H1 (cell line): ENCODE results near the gene RHOB. TPM values are rescaled to one million over a fixed set of nuclear protein-coding genes. Genes with fewer than 3 reads are reported as not detected.

Experiments
- CTCF ChIA-PET: fragments of 300-600 bp; sonication (Branson Sonifier 250); formaldehyde crosslinking; loops from one replicate; lab custom pipeline; 2021; ENCODE audit not compliant: partially characterized antibody; lab: Charles Lee
- POLR2A ChIA-PET: fragments of 300-600 bp; sonication (Branson Sonifier 250); formaldehyde crosslinking; loops from one replicate; lab custom pipeline; 2021; ENCODE audit warnings: inconsistent platforms; ENCODE audit not compliant: partially characterized antibody; lab: Charles Lee
- DNase-seq, 2 experiments: peaks; one replicate each; pipeline versions ENCODE4 v3.0.0 to v3.0.0-alpha.2; 2010 to 2022; ENCODE audit warnings: low spot score in 2 of 2, low read depth in 1 of 2, mixed read lengths in 1 of 2
- FAIRE-seq: peaks from 2 replicates; lab custom pipeline; 2011; peaks lifted over from hg19 to GRCh38; lab: Jason Lieb, UNC
- H2AFZ ChIP-seq: 2 replicates; pipeline ENCODE4 v1.8.1; 2012; ENCODE audit warnings: low read length, inconsistent platforms
- H2AK5ac ChIP-seq: 2 replicates; pipeline ENCODE4 v1.6.1; 2013; ENCODE audit warnings: low read depth, low read length
- H2BK120ac ChIP-seq: replicated peaks from 2 replicates; pipeline ENCODE3; 2013; ENCODE audit warnings: low read depth, low read length, inconsistent platforms
- H2BK12ac ChIP-seq: 2 replicates; pipeline ENCODE4 v1.6.1; 2013; ENCODE audit warnings: low read depth, low read length
- H2BK15ac ChIP-seq: 2 replicates; pipeline ENCODE4 v1.6.1; 2013; ENCODE audit warnings: low read length
- H2BK20ac ChIP-seq: 2 replicates; pipeline ENCODE4 v1.6.1; 2013; ENCODE audit warnings: low read length
- H2BK5ac ChIP-seq: 2 replicates; pipeline ENCODE4 v1.6.1; 2013; ENCODE audit warnings: low read depth, low read length
- H3K14ac ChIP-seq: 2 replicates; pipeline ENCODE4 v1.6.1; 2013; ENCODE audit warnings: inconsistent platforms; ENCODE audit not compliant: insufficient read length
- H3K18ac ChIP-seq: 2 replicates; pipeline ENCODE4 v1.6.1; 2013; ENCODE audit warnings: low read length; ENCODE audit errors: extremely low read depth
- H3K23ac ChIP-seq: 2 replicates; pipeline ENCODE4 v1.6.1; 2013; ENCODE audit warnings: inconsistent platforms; ENCODE audit not compliant: insufficient read length
- H3K23me2 ChIP-seq: 2 replicates; pipeline ENCODE4 v1.6.1; 2013; ENCODE audit warnings: low read depth, low read length
- H3K27ac ChIP-seq: 2 replicates; pipeline ENCODE4 v1.6.1; 2011; ENCODE audit warnings: low read depth, low read length, inconsistent platforms
- H3K27me3 ChIP-seq, 4 experiments: replicated peaks in 1 of 4; 1 replicate in 1 of 4; 2 replicates in 3 of 4; pipeline versions ENCODE4 v1.6.1 to v1.8.1; 2011 to 2013; ENCODE audit warnings: low read length in 3 of 4, mild to moderate bottlenecking in 3 of 4, inconsistent platforms in 2 of 4, mixed read lengths in 2 of 4, moderate library complexity in 1 of 4; ENCODE audit not compliant: control insufficient read depth in 3 of 4, insufficient read depth in 3 of 4; ENCODE audit errors: extremely low read depth in 1 of 4
- H3K36me3 ChIP-seq, 4 experiments: 2 replicates each; pipeline versions ENCODE4 v1.6.1 to v1.8.1; 2011 to 2013; ENCODE audit warnings: mild to moderate bottlenecking in 4 of 4, low read length in 3 of 4, moderate library complexity in 2 of 4, control low read depth in 1 of 4, inconsistent platforms in 1 of 4; ENCODE audit not compliant: insufficient read depth in 4 of 4, control insufficient read depth in 2 of 4
- H3K4ac ChIP-seq: replicated peaks from 2 replicates; pipeline ENCODE3; 2013; ENCODE audit warnings: low read length, low read depth, mixed read lengths, inconsistent platforms; ENCODE audit not compliant: insufficient read length
- H3K4me1 ChIP-seq, 4 experiments: replicated peaks in 1 of 4; 1 replicate in 1 of 4; 2 replicates in 3 of 4; pipeline versions ENCODE4 v1.6.1 to v1.8.1; 2011 to 2013; ENCODE audit warnings: low read length in 3 of 4, inconsistent platforms in 2 of 4, mixed read lengths in 1 of 4; ENCODE audit not compliant: insufficient read depth in 4 of 4, control insufficient read depth in 3 of 4
- H3K4me2 ChIP-seq, 2 experiments: 2 replicates each; pipeline versions ENCODE4 v1.6.1 to v1.8.1; 2011 to 2013; ENCODE audit warnings: low read depth in 2 of 2, low read length in 2 of 2, control low read depth in 1 of 2, inconsistent platforms in 1 of 2, mild to moderate bottlenecking in 1 of 2; ENCODE audit not compliant: insufficient read depth in 1 of 2
- H3K4me3 ChIP-seq, 4 experiments: fragments of 200-600, 300-600 bp in 1 of 4; sonication (generic), shearing (Covaris generic), sonication (Bioruptor Twin) in 1 of 4; 2 replicates each; pipeline versions ENCODE4 v1.5.1 to v1.8.1; 2011 to 2016; ENCODE audit warnings: low read length in 4 of 4, low read depth in 3 of 4, control low read depth in 2 of 4, inconsistent platforms in 2 of 4, mild to moderate bottlenecking in 2 of 4, mixed read lengths in 1 of 4, moderate library complexity in 1 of 4; ENCODE audit not compliant: insufficient read depth in 2 of 4; ENCODE audit errors: extremely low read depth in 1 of 4
- H3K56ac ChIP-seq: replicated peaks from 2 replicates; pipeline ENCODE3; 2013; ENCODE audit warnings: low read depth, mild to moderate bottlenecking, mixed read lengths, low read length, inconsistent platforms; ENCODE audit not compliant: insufficient read length
- H3K79me1 ChIP-seq: 2 replicates; pipeline ENCODE4 v1.6.1; 2013; ENCODE audit warnings: low read depth, low read length, control low read depth
- H3K79me2 ChIP-seq, 2 experiments: 2 replicates each; pipeline versions ENCODE4 v1.6.1 to v1.8.1; 2012 to 2013; ENCODE audit warnings: low read length in 2 of 2, mild to moderate bottlenecking in 2 of 2, inconsistent platforms in 1 of 2; ENCODE audit not compliant: insufficient read depth in 2 of 2, control insufficient read depth in 1 of 2
- H3K9ac ChIP-seq, 4 experiments: replicated peaks in 1 of 4; 1 replicate in 1 of 4; 2 replicates in 3 of 4; pipeline versions ENCODE4 v1.6.1 to v1.8.1; 2011 to 2013; ENCODE audit warnings: low read depth in 3 of 4, low read length in 3 of 4, control low read depth in 2 of 4, mild to moderate bottlenecking in 2 of 4, moderate library complexity in 2 of 4, inconsistent platforms in 1 of 4; ENCODE audit errors: extremely low read depth in 1 of 4
- H3K9me3 ChIP-seq, 2 experiments: 2 replicates each; pipeline versions ENCODE4 v1.6.1 to v1.8.1; 2012 to 2013; ENCODE audit warnings: mild to moderate bottlenecking in 2 of 2, moderate library complexity in 2 of 2, control low read depth in 1 of 2, inconsistent platforms in 1 of 2, low read depth in 1 of 2, low read length in 1 of 2, mixed read lengths in 1 of 2; ENCODE audit not compliant: insufficient read depth in 2 of 2
- H4K20me1 ChIP-seq, 2 experiments: replicated peaks in 1 of 2; 2 replicates each; pipeline versions ENCODE3 to v1.8.1; 2011 to 2013; ENCODE audit warnings: inconsistent platforms in 2 of 2, low read length in 2 of 2, mild to moderate bottlenecking in 1 of 2; ENCODE audit not compliant: insufficient read depth in 2 of 2, control insufficient read depth in 1 of 2
- H4K5ac ChIP-seq: 2 replicates; pipeline ENCODE4 v1.6.1; 2013; ENCODE audit warnings: low read length, low read depth, mixed read lengths, inconsistent platforms; ENCODE audit not compliant: insufficient read length
- H4K8ac ChIP-seq: 2 replicates; pipeline ENCODE4 v1.8.0; 2013; ENCODE audit warnings: mild to moderate bottlenecking, moderate library complexity, low read length, inconsistent platforms; ENCODE audit not compliant: insufficient read depth; ENCODE audit errors: extremely low read depth
- H4K91ac ChIP-seq: replicated peaks from 2 replicates; pipeline ENCODE3; 2013; ENCODE audit warnings: low read length, mixed read lengths, inconsistent platforms; ENCODE audit not compliant: insufficient read length
- WGBS, 2 experiments: shearing (Covaris generic) in 1 of 2; methylation state at CpG; one replicate each; pipeline versions ENCODE4 v1.1.6 to v1.1.7; 2013 to 2015; ENCODE audit warnings: low lambda C conversion rate in 2 of 2, mixed read lengths in 2 of 2, inconsistent platforms in 1 of 2, low coverage in 1 of 2, missing lambda C conversion rate in 1 of 2; ENCODE audit not compliant: insufficient replicate concordance in 2 of 2, insufficient coverage in 1 of 2, insufficient read length in 1 of 2; ENCODE audit errors: extremely low coverage in 1 of 2, missing lambda C conversion rate in 1 of 2; 5-methylcytosine and 5-hydroxymethylcytosine counted together
- polyA plus RNA-seq, 7 experiments: library from polyadenylated mRNA; depleted of rRNA in 3 of 7; stranded (reverse) in 5 of 7; unstranded in 2 of 7; fragments of >200 nt in 5 of 7; fragments of 200-250 nt in 2 of 7; gene quantifications; 1 replicate in 5 of 7; 2 replicates in 1 of 7; 4 replicates in 1 of 7; pipeline versions ENCODE4 v1.2.1 to v1.2.3, GENCODE V29; 2011 to 2013; ENCODE audit warnings: missing spikeins in 2 of 7, mixed read lengths in 2 of 7
- total RNA-seq: library from RNA; stranded (reverse); fragmentation: NEBNext Ultra II Directional; extraction: Animal tissue kit (Norgen Biotek cat#: 25700); gene quantifications from 2 replicates; pipeline ENCODE4 v1.2.1, GENCODE V29; 2021

RHOB gene
- total and polyA plus RNA-seq, 2 of the 8 experiments (the other 6 are each of a cell fraction or from before 2014, with no cell fraction given): 9.3 to 9.5 TPM

DNA sequence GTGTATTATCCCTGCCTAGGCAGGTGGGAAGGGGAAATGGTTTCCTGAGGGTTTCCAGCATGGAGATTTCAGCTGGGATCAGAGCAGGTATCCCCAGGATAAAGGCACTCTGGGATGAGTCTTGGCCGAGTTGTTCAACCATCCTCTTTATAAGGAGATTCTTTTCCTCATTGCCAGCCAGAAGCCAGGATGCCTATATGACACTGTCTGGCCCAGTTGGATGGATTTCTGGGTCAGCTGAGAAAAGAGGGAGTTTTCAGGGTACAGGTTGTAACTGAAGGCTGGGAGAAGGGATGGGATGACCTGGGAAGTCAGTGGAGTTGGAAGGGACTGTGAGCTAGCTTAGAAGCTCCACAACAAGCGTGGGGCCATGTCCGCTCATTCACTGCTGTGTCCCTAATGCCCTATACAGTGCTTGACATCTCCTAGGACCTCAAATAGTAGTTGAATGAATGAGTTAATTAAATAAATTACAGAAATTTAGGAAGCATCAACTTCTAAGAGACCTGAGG lies 8.3 kb downstream of the RHOB start:
- H3K14ac ChIP-seq: no peak overlapping the region
- peaks cover 0 to 7% (median 3%) of the 10 kb centered on the region in 4 experiments; a peak in 4 of 7 replicates for H3K4me1 ChIP-seq
- H3K27ac ChIP-seq: no peak overlapping the region
- peaks cover 0 to 21% (median 7%) of the 10 kb centered on the region in 4 experiments; a peak in 3 of 7 replicates for H3K27me3 ChIP-seq
- H3K4me2 ChIP-seq: no peak overlapping the region
- ChIA-PET CTCF (interaction anchor here (0.7 to 13.5 kb wide), 10 partner anchors 13 to 197 kb away, joined by 3 to 367 read pairs (median 3); no protein-coding TSS in a partner anchor), POLR2A (interaction anchor here (1.5 kb wide), 1 partner anchor 8 kb away, joined by 6 read pairs; the partner anchor contains the start of gene RHOB)
- no peak overlapping the region for H2AK5ac ChIP-seq
- DNase-seq (no peak), FAIRE-seq (no peak)
- H2BK20ac ChIP-seq: no peak overlapping the region
- no peaks in the 10 kb centered on the region for H3K9me3 ChIP-seq
- no peak overlapping the region for H2BK5ac ChIP-seq
- no peak overlapping the region for H4K5ac ChIP-seq
- no peak overlapping the region for H3K18ac ChIP-seq
- H4K91ac ChIP-seq: no peak overlapping the region
- H4K8ac ChIP-seq: no peak overlapping the region
- no peaks in the 10 kb centered on the region for H3K23me2 ChIP-seq
- H3K79me1 ChIP-seq: no peaks in the 10 kb centered on the region
- no peak overlapping the region for H2AFZ ChIP-seq
- H3K79me2 ChIP-seq: no peaks in the 10 kb centered on the region
- no peak overlapping the region for H2BK12ac ChIP-seq
- no peak overlapping the region for H3K4me3 ChIP-seq
- no peak overlapping the region for H3K9ac ChIP-seq
- 92% methylated on average over 3 of the region's 3 CpGs; no CpG with 5 or more reads in 1 of the 2 experiments for WGBS, 2 experiments
- no peak overlapping the region for H2BK15ac ChIP-seq
- H3K4ac ChIP-seq: no peak overlapping the region
- H4K20me1 ChIP-seq: no peaks in the 10 kb centered on the region
- H3K56ac ChIP-seq: no peak overlapping the region
- no peaks in the 10 kb centered on the region for H3K36me3 ChIP-seq
- no peak overlapping the region for H2BK120ac ChIP-seq
- no peak overlapping the region for H3K23ac ChIP-seq
